A673 (cell line): ENCODE measurements around the gene MIA2.

Source experiments
- CTCF ChIP-seq: fragments of 300-800, 200-600 bp; sonication (generic); conservative IDR thresholded peaks from 2 replicates; pipeline ENCODE4 v1.5.1; 2017; ENCODE audit warnings: low read depth, mild to moderate bottlenecking, antibody characterized with exemption, low read length, moderate library complexity, mixed read lengths
- EZH2 ChIP-seq: fragments of 200-600 bp; sonication (generic); IDR thresholded peaks from 2 replicates; pipeline ENCODE4 v1.6.1; 2017; ENCODE audit warnings: borderline replicate concordance, low read depth, mild to moderate bottlenecking, mixed read lengths, antibody characterized with exemption, low read length; ENCODE audit not compliant: poor library complexity, severe bottlenecking

GRCh38 chr14:39218171-39218769 lies 15.4 kb upstream of the MIA2 start:
- TF ChIP-seq CTCF = no peak
- no peak for TF ChIP-seq EZH2
